ENCODE data around the gene RFX4.

Gene RFX4

GRCh38 chr12:106766393-106766826 lies 183.6 kb downstream of the RFX4 start:
- no peak for DNase-seq (ENCODE audit: low read depth in 2 of 2)

DNA sequence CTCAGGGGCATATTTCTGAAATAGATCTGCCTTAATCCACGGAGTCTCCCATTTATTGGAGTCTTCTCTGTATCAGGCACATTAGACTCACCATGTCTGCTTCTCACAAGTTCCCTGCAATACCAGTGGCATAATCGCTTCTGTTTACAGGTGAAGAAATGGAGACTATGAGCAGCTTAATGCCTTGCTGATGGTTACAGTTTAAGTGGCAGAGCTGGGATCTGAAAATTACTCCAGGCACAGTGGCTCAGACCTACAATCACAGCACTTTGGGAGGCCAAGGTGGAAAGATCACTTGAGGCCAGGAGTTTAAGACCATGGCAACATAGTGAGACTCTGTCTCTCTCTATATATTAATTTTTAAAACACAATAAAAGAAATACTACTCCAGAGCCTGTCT lies 184.4 kb downstream of the RFX4 start:
- no peak for DNase-seq (ENCODE audit: low read depth in 2 of 2)

GRCh38 chr12:106767954-106768822 lies 185.4 kb downstream of the RFX4 start:
- no peak for DNase-seq (ENCODE audit: low read depth in 2 of 2)

DNA sequence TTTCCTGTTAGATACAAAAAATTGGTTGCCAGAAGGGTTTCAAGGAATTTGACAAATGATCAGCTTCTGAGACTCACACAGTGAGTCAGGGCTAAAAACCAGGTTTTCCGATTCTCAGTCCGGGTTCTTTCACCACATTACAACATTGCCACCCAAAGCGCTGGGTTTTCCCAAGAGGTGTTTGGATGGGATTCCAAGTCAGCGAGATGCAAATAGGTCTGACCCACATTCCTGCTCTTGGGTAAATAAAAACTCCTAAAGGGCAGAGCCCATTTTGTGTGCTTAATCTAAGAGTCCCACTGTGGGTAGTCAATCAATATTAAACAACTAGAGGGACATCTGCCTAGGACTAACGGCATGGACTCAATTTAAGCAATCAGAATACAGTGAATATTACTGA lies 186.3 kb downstream of the RFX4 start:
- no peak for DNase-seq (ENCODE audit: low read depth in 2 of 2)

GRCh38 chr12:106769546-106769945 lies 186.7 kb downstream of the RFX4 start:
- no peak for DNase-seq (ENCODE audit: low read depth in 2 of 2)

DNA sequence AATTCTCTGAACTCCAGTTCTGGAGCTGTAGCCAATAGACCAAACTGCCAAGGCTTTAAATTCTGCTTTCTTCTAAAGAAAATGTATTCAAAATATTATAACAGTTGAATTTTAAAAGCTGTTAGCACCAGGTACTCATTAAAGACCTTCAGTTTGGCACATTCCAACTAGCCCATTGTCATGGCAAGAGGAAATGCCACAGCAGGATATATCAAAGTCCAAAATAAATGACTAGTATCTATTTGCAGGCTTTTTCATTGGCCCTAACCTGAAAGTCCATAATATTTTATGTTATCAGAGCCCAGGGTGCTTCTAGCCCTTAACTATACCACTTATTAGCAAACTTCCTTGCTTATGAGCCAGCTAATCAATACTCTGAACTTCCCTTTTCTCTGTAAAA lies 188.6 kb downstream of the RFX4 start:
- no peak for DNase-seq (ENCODE audit: low read depth in 2 of 2)

GRCh38 chr12:106773286-106774004 lies 190.6 kb downstream of the RFX4 start:
- DNase-seq (ENCODE audit: low read depth in 2 of 2) = no peak

DNA sequence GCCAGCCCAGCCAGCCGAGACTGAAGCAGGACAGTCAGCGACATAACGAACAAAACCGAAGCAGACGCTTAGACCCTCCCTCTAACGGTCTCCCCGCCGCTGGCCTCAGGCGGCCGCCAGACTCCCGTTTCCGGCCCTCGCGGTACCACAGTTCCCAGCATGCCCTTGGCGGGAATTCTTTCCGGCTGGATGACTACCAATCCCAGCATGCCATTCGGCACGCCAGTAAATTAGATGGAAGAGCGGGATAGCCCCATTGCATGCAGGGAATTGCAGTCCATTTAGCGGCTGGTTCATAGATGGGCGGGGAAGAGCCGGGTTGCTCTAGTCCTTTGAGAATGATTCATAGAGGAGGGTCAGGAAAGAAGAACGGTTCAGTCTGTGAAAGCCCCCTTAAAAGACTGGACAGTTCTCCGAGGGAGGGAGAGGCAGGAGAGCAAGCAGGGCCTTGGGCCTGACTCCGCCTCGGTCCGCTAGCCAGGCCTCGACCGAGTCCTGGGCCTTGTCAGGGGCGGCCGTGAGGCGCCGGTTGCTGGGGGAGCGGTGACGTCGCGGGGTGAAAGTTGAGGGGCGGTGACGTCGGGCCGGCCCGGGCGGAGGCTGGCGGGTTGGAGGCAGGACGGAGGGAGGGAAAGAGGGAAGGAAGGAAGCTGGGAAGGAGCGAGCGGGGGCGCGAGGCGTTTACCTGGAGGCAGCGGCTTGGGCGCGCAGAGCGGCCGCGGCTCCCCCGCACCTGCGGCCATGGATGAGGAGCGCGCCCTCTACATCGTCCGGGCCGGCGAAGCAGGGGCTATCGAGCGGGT lies 191.4 kb downstream of the RFX4 start, which contains the start of gene RIC8B:
RIC8B (plus strand) TSS at position 678 of the 803 bp plus-strand sequence; CDS start at position 742, 64 bp downstream.
- DNase-seq (ENCODE audit: low read depth in 2 of 2) = peak; percentile 55 to 61

DNA sequence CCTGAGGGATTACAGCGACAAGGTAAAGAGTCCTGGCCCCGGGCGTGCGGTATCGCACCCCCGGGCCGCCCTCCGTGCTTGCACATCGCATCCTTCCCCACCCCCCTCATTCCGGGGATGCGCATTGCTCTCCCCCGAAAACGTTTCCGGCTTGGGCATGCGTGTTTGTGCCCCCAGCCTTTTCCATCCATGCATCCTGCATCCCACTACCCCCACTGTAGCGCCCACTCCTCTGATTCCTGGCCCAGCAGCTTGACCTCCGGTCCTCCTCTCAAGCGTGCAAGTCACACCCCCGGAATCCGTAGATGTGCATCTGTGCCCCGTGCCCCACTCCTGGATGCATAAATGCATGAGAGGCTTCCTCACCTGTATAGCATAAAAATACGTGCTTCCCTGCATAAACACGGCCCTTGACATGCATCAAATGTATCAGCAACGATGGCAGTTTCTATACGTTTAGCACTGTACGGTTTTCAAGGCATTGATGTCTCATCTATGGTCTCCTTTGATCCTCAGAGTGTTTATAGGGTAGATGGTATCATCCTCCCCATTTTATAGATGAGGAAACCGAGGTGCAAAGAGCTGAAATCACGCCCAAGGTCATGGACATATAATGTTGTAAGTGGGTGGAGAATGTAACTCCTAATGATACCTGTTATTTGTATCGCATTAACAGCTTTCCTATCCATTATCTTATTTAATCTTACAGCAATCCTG lies 192.2 kb downstream of the RFX4 start:
- DNase-seq (ENCODE audit: low read depth in 2 of 2) = no peak

DNA sequence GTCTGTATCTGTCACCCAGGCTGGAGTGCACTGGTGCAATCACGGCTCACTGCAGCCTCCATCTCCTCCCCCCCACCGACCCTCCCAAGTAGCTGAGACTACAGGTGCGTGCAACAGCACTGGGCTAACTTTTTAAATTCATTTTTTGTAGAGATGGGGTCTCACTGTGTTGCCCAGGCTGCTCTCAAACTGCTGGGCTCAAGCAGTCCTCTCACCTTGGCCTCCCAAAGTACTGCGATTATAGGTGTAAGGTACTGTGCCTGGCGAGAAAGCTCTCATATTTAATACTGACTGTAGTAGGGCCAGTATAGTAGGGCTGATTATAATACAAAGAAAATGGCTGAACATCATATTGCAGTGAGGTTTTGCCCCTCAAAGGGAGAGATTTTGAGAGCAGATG lies 194.1 kb downstream of the RFX4 start:
- no peak for DNase-seq (ENCODE audit: low read depth in 2 of 2)

DNA sequence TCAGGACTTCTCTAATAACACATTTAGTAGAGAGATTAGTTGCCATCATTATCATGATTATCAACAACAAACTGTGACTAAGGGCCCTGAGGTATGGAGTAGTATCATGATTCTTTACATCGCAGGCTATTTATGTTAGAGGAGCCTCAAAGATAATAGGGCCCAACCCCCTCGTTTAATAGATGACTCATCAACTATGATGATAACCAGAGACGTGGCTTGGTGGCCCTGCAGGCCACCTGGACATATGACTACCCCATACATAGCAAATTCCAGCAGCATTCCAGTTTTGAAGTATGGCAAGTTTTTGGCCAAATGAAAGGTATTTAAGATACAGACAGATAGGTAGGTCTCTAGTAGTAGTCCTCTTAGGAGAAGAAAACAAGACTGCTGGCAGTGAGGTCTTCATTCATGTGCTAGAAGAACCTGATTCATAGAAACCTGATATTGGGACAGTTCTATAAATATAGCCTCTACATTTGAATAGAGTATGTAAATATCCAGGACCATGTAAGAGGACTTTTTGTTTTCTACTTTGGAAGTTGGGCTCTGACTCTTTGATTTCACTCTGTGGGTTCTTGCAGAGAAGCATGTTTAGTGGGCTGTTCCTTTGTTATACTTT lies 197.3 kb downstream of the RFX4 start:
- no peak for DNase-seq (ENCODE audit: low read depth in 2 of 2)

DNA sequence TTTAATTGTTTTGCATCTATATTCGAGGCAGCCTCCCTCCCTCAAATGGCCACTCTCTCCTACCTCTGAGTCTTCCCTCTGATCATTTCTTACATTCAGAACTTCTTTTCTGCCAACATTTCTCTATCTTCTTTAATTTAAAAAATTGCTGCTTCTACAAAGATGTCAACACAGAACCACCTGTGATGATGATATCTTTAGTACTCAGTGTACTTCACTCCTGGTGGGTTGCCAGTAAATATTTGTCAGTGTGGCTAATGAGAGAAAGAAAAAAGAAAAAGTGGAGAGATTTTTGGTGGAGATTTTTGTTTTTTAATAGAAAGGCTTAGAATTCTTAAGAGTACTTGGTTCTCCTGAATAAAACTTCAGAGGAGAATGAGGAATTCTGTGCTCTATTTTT lies 199.8 kb downstream of the RFX4 start:
- no peak for DNase-seq (ENCODE audit: low read depth in 2 of 2)

DNA sequence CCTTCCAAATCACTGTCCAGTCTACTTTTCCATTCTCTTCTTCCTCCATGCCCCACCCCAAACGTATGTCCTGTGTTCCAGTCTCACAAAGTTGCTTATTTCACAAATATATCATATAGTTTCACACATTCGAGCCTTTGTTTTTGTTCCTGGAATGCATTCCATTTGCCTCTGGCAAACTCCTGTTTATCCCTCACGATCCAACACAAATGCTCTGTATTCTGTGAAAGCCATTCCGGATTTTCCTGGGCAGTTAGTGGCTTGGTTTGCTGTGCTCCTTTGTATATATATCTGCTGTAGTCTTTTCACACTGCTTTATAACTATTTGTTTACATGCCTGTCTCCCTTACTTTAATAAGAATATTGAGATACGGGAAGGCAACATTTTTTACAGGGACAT lies 200.7 kb downstream of the RFX4 start:
- no peak for DNase-seq (ENCODE audit: low read depth in 2 of 2)

DNA sequence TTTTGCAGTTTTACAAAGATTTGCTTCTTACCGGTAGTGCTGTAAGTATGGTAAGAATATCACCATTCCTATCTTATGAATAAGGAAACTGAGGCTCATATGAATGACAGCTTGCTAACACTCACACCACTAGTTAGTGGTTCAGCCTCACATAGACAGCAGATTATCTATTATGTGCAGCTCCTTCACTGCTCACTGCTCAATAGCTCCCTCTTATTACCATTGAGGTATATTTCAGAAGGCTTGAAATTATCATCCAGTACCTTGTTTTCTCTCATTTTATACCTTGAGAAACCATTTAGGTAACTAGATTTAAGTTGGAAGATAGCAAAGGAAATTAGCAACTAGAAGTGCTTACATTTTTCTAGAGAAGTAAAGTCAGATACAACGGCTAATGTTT lies 207.2 kb downstream of the RFX4 start:
- DNase-seq (ENCODE audit: low read depth in 2 of 2) = no peak

DNA sequence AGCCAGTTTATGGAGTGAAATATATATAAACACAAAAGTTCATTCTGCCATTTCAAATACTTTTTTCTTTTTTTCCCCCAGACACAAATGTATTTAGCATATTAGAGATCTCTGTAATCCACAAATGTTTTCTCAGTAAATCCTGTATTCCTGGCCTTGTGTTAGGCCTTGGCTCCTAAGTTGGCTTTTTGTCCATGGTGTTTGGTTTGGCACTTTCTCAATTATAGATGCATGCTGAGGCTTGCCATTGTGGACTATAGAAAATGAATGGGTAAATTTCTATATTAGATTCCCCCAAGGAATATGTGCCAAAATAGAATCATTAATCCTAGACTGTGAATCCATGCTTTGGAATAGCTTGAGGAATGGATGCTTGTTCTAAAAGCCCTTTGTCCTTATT lies 208.7 kb downstream of the RFX4 start:
- no peak for DNase-seq (ENCODE audit: low read depth in 2 of 2)

GRCh38 chr12:106794369-106794768 lies 211.6 kb downstream of the RFX4 start:
- no peak for DNase-seq (ENCODE audit: low read depth in 2 of 2)

GRCh38 chr12:106801167-106801708 lies 218.4 kb downstream of the RFX4 start:
- DNase-seq (ENCODE audit: low read depth in 2 of 2) = no peak

GRCh38 chr12:106801830-106802533 lies 219.2 kb downstream of the RFX4 start:
- DNase-seq (ENCODE audit: low read depth in 2 of 2) = no peak

- no peak for DNase-seq (ENCODE audit: low read depth in 2 of 2)
These were observed 221.9 kb downstream of the RFX4 start for GRCh38 chr12:106804668-106805067.

Data from stimulated activated CD8-positive, alpha-beta memory T cell treated with anti-CD3 and anti-CD28 coated beads, Interleukin-2, amount 100 ng/mL, for 1 hour (primary cell).